Stimulated activated CD4-positive, alpha-beta T cell treated with anti-CD3 and anti-CD28 coated beads, Interleukin-4, amount 100 ng/mL, for 1 hour (primary cell): ENCODE data around the gene MST1.

ENCODE experiments used
- DNase-seq: peaks from one replicate; pipeline ENCODE4 v3.0.0-alpha.2; 2020

Gene MST1

GRCh38 chr3:49673715-49674496, 15.4 kb downstream of the MST1 start, which contains the start of gene APEH:
Gene APEH (plus strand): TSS chr3:49674351. CDS start chr3:49674402, 51 bp downstream.
- DNase-seq = peak; percentile 98

- DNase-seq = no peak
Measured at GRCh38 chr3:49673121-49673714, 16.1 kb downstream of the MST1 start.

DNA sequence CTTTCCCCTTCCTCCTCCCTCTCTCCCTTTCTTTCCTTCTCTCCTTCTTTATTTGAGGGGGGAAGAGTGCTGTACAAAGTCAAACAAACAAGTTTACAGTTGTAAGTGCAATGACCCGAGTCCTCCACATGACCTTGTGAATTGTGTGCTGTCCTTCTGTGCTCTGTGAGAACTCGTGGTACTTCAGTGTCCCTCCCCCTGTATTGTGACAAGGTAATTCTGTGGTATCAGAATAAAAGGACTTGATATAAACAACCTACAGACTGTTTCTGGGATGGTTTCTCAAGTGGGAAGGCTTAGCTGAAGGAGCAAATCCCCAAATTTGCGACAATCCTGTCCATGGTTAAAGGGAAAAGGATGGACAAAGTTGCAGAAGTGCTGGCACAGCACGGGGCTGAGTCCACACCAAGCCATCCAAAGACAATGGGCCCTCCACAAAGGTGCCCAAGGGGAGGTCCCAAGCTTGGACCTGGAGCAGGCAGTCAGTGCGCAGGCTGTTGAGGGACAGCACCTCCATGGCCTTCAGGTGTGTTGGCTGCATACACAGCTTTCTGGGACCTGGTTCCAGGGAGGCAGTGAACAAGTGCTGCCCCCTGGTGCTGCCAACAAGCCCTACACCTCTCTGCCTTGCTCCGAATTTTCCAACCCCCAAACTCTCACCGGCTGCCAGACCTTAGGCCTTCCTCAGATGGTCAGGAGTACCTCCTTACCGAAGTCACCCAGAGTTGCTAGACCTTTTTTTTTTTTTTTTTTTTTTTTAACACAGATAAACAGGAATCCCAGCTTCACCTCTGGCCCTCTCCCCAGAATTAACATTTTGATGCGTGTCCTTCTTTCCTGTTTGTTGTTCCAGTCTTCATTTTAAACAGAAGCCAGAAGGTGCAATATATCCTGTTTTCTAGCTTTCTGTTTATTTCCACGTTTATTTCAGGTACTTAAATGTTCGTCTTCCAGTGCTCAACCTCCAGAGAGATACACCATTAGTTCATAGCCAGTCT, 17.7 kb downstream of the MST1 start:
- peak; percentile 74 for DNase-seq

- DNase-seq = no peak
Measured at GRCh38 chr3:49670940-49671290, 18.4 kb downstream of the MST1 start.

GRCh38 chr3:49669352-49669751, 19.9 kb downstream of the MST1 start:
- no peak for DNase-seq

- DNase-seq = no peak
Measured at GRCh38 chr3:49668861-49669260, 20.4 kb downstream of the MST1 start.

DNA sequence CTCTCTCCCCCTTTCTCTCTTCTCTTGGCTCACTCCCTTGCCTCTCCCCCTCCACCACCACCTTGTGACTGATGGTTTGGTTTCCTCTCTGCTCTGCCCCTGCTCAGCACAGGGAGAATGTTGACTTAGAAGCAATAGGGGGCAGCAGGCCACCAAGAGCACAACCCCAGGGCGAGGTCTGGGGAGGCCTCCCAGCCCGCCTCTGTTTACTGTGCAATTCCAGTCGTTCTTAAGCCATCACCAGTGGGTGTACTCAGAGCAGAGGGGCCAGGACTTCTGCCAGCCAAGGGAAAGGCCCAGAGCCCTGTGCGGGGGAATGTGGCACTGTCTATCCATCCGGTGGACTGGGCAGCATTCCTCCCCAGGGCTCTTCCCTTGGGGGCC, 20.9 kb downstream of the MST1 start:
- no peak for DNase-seq

- DNase-seq = no peak
Measured at GRCh38 chr3:49667701-49668413, 21.4 kb downstream of the MST1 start.

DNA sequence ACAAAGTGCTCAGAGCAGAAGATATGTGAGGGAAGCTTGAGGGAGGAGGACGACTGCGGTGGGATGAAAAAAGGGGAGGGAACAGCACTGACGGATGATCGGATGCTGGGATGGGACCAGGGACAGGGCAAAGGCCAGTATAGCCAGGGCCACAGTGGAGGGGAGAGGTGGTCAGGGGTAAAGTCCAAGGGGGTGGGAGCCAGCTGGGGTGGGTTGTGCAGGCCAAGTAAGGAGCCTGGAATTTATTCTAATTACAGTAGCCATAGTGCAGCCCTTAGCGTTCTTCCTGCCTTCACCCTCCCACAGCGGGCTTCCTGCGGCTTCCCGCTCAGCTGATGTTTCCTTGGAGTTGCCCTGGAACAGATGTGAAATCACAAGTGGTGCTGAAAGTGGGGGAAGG, 22.7 kb downstream of the MST1 start:
- DNase-seq = no peak

DNA sequence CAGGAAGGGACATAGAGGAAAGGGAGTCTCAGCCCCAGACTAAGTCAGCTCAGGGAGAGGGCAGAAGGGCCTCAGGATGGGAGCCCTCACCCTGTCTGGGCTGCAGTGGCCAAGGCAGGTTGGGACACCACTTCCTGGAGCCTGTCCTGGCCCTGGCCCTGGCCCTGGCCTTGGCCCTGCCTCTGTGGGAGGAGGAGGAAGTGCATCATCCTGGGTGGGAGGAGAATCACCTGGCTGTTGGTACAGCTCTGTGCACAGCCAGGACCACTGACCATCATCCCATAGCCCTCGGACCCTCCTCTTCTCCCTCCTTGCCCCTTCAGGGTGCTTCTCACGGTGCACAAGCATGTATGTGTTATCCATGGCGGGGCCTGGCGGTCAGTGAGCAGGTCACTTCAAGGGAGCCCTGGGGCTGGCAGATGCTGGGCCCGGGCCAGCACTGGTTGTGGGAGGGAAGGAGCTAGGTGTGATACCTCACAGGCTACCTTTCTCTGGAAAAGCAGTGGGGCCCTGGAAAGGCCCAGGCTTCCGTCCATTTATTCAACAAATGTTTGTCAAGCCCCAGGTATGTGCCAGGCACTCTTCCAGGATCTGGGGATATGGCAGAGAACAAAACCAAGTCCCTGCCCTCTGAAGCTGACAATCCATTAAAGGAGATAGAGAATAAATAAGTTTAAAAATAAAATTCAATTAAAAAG, 23.3 kb downstream of the MST1 start:
- DNase-seq = no peak

- DNase-seq = no peak
Measured at GRCh38 chr3:49664300-49664699, 25.0 kb downstream of the MST1 start.

DNA sequence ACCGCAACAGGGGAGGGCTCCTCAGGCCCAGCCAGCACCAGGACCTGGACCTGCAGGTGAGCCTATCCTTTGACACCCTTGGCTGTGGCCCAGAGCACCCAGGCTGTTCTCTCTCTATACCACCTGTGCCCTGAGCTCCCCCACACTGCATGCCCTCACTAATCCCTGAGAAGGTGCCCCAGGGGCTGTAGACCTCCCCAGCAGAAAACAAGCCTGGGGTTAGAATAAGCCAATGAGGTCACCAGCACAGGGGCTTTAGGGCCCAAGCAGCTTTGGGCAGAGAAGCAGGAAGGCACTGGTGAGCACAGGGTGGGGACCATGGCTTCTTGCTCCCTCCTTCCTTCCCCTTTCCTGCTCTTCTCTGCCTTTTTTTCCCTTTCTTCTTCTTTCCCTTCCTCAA, 25.4 kb downstream of the MST1 start:
- DNase-seq = no peak

GRCh38 chr3:49662720-49663413, 26.4 kb downstream of the MST1 start:
- DNase-seq = no peak

GRCh38 chr3:49662021-49662420, 27.3 kb downstream of the MST1 start:
- no peak for DNase-seq

DNA sequence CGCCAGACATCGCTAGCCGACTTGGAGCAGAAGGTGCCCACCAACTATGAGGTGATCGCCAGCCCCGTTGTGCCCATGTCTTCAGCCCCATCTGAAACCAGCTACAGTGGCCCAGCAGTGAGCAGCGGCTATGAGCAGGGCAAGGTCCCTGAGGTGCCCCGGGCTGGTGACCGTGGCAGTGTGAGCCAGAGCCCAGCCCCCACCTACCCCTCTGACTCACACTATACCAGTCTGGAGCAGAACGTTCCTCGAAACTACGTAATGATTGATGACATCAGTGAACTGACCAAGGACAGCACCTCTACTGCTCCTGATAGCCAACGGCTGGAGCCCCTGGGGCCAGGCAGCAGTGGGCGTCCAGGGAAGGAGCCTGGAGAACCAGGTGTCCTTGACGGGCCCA, 28.0 kb downstream of the MST1 start:
- no peak for DNase-seq

DNA sequence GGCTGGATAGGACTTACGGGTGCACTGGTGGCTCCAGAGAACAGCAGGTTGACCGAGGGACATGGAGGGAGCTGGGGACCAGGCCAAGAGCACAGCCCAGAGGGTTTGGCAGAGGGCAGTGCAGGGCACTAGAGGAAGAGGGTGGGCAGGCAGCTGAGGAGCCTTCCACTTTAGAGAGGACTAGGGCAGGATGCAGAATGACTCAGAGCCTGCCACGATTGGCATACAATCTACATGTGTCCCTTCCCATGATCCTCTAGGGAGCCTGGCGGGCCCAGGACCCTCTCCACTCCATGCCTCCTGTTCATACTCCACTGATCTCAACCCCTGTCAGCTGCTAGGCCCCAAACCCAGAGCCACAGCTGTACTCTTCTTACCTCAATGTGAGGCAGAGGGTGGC, 29.5 kb downstream of the MST1 start:
- DNase-seq = no peak

DNA sequence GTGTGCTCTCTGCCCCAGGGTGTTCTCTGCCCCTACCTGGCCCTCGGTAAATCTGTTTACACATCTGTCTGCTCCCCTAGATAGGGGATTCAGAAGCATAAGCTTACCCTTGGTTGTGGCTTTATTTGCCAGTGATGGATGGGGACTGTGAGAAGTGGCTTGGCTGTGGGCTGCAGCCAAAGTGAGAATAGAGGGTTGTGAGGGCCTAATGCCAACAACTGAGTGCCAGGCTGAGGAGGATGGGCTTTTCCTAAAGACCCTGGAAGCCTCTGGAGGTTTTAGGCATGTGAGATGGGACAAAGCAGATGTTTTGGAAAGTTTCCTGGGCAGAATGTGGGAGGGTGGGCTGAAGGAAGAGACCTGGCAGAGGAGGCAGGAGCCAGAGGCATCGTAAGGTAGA, 30.6 kb downstream of the MST1 start:
- no peak for DNase-seq

- no peak for DNase-seq
Measured at GRCh38 chr3:49657208-49657915, 31.9 kb downstream of the MST1 start.

DNA sequence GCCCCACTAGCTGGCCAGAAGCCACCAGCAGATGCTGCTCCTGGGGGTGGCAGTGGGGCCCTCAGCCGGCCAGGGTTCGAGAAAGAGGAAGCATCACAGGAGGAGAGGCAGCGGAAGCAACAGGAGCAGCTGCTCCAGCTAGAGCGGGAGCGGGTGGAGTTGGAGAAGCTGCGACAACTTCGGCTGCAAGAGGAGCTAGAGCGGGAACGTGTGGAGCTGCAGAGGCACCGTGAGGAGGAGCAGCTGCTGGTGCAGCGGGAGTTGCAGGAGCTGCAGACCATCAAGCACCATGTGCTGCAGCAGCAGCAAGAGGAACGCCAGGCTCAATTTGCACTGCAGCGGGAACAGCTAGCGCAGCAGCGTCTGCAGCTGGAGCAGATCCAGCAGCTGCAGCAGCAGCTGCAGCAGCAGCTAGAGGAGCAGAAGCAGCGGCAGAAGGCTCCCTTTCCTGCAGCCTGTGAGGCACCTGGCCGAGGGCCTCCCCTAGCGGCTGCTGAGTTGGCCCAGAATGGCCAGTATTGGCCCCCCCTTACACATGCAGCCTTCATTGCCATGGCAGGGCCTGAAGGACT, 32.6 kb downstream of the MST1 start:
- no peak for DNase-seq

DNA sequence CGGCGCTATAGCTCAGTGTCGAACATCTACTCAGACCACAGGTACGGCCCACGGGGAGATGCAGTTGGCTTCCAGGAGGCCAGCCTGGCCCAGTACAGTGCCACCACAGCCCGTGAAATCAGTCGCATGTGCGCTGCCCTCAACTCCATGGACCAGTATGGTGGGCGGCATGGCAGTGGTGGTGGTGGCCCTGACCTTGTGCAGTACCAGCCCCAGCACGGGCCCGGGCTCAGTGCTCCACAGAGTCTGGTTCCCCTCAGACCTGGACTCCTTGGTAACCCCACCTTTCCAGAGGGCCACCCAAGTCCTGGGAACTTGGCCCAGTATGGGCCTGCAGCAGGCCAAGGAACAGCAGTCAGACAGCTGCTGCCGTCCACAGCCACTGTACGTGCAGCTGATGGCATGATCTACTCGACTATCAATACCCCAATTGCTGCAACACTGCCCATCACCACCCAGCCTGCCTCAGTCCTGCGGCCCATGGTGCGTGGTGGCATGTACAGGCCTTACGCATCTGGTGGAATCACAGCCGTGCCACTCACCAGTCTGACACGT, 33.5 kb downstream of the MST1 start:
- DNase-seq = no peak
